Measurements from ENCODE around the gene KDM2A.

The KDM2A gene

DNA sequence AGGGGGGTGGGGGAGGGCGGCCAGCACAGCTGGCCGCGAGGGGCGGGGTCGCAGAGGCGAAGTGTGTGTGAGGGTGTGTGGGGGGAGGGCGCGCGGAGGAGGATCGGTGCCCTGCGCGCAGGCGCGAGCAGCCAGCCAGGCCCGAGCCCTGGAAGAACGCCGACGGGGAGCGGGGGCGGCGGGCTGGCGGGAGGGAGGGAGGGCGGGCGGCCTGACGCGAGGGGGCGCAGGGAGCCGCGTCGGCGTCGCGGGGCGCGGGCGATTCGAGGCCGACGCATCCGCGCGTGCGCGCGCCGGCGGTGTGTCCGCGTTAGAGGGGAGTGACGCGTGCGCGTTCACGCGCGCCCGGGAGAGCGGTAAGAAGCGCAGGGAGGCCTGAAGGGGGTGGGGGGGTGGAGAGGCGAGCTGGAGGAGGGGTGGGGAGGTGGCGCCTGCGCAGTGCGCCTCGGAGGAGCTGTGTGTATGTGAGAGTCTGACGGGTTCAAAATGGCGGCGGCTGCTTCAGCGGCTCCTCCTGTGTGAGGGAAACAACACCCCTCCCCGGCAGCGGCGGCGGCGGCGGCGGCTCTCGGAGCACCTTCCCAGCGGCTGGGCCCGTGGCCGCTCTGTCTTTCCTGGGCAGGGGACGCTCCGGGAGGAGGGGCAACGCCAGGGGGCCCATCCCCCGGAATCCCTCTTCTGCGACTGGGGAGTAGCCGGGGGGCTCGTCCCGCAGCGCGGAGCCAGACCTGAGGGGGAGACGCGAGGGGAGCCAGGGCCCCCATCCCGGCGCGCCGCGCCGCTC, at the start of gene KDM2A:
Gene KDM2A (plus strand): TSS at position 463 of the 784 bp plus-strand sequence. CDS start 2,054 bp downstream, outside the sequence.
- Histone ChIP-seq H3K36me3 (ENCODE audit: low read depth) (peaks cover 25% of the 10 kb centered on the region), H3K27ac (ENCODE audit: poor library complexity, severe bottlenecking) (peak within 1 kb of the TSS; percentile 67), H3K4me1 (ENCODE audit: insufficient read depth, poor library complexity, severe bottlenecking) (peaks cover 11% of the 10 kb centered on the region), H3K4me3 (ENCODE audit: severe bottlenecking) (peak within 1 kb of the TSS; percentile 100), H3K9me3 (ENCODE audit: severe bottlenecking) (no peaks in the 10 kb centered on the region), H3K27me3 (ENCODE audit: insufficient read depth, poor library complexity, severe bottlenecking) (no peaks in the 10 kb centered on the region)
- DNase-seq (ENCODE audit: low spot score) (peak; percentile 99), ATAC-seq (ENCODE audit: low read depth) (peak; percentile 77)
- TF ChIP-seq, protein P1, sequence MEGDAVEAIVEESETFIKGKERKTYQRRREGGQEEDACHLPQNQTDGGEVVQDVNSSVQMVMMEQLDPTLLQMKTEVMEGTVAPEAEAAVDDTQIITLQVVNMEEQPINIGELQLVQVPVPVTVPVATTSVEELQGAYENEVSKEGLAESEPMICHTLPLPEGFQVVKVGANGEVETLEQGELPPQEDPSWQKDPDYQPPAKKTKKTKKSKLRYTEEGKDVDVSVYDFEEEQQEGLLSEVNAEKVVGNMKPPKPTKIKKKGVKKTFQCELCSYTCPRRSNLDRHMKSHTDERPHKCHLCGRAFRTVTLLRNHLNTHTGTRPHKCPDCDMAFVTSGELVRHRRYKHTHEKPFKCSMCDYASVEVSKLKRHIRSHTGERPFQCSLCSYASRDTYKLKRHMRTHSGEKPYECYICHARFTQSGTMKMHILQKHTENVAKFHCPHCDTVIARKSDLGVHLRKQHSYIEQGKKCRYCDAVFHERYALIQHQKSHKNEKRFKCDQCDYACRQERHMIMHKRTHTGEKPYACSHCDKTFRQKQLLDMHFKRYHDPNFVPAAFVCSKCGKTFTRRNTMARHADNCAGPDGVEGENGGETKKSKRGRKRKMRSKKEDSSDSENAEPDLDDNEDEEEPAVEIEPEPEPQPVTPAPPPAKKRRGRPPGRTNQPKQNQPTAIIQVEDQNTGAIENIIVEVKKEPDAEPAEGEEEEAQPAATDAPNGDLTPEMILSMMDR (IDR thresholded peaks at IDR 0.05; ENCODE audit: poor library complexity, severe bottlenecking) = peak; percentile 38

DNA sequence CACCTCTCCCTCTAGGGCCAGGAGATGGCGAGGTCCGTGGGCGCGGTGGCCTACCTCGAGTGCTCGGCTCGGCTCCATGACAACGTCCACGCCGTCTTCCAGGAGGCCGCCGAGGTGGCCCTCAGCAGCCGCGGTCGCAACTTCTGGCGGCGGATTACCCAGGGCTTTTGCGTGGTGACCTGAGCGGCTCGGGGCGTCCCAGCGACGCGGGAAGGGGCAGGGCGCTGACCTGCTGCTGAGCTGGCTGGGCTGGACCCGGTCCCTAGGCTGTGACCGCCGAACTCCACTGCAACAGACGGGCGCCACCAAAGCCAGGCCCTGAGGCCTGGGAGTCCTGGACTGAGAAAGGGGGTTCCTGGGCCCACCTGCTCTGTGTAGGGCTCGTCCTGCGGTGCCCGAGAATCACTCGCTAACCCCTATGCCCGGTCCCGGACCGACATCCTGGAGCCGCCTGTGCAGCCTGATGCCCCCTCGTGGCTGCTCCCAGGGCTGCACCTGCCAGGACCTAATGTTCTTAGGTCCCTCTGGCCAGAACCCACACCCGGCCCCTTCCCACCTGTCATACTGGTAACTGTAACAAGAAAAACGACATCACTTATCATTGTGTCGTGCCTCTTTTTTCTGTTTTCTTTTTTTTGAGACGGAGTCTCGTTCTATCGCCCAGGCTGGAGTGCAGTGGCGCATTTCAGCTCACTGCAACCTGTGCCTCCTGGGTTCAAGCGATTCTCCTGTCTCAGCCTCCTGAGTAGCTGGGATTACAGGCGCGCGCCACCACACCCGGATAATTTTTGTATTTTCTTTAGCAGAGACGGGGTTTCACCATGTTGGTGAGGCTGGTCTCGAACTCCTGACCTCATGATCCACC, 47.4 kb upstream of the KDM2A start:
- H3K36me3 ChIP-seq (ENCODE audit: low read depth) = peaks cover 48% of the 10 kb centered on the region
- TF ChIP-seq, protein P1 (IDR thresholded peaks at IDR 0.05; ENCODE audit: poor library complexity, severe bottlenecking) = peak; percentile 48
- no peak for DNase-seq (ENCODE audit: low spot score)
- no peak; the same call in 2 of the 3 replicates for ATAC-seq (ENCODE audit: low read depth)
- no peaks in the 10 kb centered on the region for H3K4me1 ChIP-seq (ENCODE audit: insufficient read depth, poor library complexity, severe bottlenecking)
- H3K27me3 ChIP-seq (ENCODE audit: insufficient read depth, poor library complexity, severe bottlenecking) = no peaks in the 10 kb centered on the region
- no peaks in the 10 kb centered on the region for H3K9me3 ChIP-seq (ENCODE audit: severe bottlenecking)
- H3K4me3 ChIP-seq (ENCODE audit: severe bottlenecking) = no peak overlapping the region
- H3K27ac ChIP-seq (ENCODE audit: poor library complexity, severe bottlenecking) = no peak overlapping the region

DNA sequence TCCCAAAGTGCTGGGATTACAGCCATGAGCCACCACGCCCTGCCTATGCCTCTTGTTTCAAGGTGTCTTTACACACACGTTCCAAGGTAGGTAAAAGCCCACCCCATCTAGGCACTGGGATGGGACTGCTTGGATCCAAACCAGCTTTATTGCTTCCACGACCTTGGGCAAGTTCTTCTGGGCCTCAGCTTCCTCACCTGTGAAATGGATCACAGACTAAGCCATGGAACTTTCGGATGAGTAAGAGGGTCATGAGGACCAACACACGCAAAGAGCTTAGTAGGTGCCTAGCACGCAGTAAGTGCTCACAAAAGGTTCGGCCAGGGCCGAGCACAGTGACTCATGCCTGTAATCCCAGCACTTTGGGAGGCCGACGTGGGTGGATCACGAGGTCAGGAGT, 46.8 kb upstream of the KDM2A start:
- Histone ChIP-seq H3K36me3 (ENCODE audit: low read depth) (peaks cover 42% of the 10 kb centered on the region), H3K27me3 (ENCODE audit: insufficient read depth, poor library complexity, severe bottlenecking) (no peaks in the 10 kb centered on the region), H3K27ac (ENCODE audit: poor library complexity, severe bottlenecking) (no peak overlapping the region), H3K9me3 (ENCODE audit: severe bottlenecking) (no peaks in the 10 kb centered on the region), H3K4me1 (ENCODE audit: insufficient read depth, poor library complexity, severe bottlenecking) (peaks cover 5% of the 10 kb centered on the region), H3K4me3 (ENCODE audit: severe bottlenecking) (no peak overlapping the region)
- TF ChIP-seq, protein P1 (IDR thresholded peaks at IDR 0.05; ENCODE audit: poor library complexity, severe bottlenecking) = no peak
- ATAC-seq (ENCODE audit: low read depth) (no peak), DNase-seq (ENCODE audit: low spot score) (no peak)

DNA sequence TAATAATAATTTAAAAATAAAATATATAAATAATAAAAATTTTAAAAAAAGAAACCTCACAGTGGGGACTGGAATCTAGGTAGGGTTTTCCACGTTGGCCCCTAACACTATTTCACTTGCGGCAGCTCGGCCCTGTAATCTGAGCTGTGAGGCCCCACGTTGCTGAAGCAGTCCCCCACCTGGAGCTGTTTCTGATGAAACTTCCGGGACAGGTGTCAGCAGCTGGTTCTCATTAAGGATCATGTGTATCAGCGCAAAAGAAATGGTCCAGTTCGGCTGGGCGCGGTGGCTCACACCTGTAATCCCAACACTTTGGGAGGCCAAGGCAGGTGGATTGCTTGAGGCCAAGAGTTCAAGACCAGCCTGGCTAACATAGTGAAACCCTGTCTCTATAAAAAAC, 45.2 kb upstream of the KDM2A start:
- Histone ChIP-seq H3K4me3 (ENCODE audit: severe bottlenecking) (no peak overlapping the region), H3K36me3 (ENCODE audit: low read depth) (peaks cover 31% of the 10 kb centered on the region), H3K9me3 (ENCODE audit: severe bottlenecking) (no peaks in the 10 kb centered on the region), H3K27me3 (ENCODE audit: insufficient read depth, poor library complexity, severe bottlenecking) (no peaks in the 10 kb centered on the region), H3K4me1 (ENCODE audit: insufficient read depth, poor library complexity, severe bottlenecking) (peaks cover 19% of the 10 kb centered on the region), H3K27ac (ENCODE audit: poor library complexity, severe bottlenecking) (no peak overlapping the region)
- no peak for ATAC-seq (ENCODE audit: low read depth)
- TF ChIP-seq, protein P1 (IDR thresholded peaks at IDR 0.05; ENCODE audit: poor library complexity, severe bottlenecking) = no peak
- DNase-seq (ENCODE audit: low spot score) = no peak

Measured in RWPE2 (cell line).